GM21737 (cell line): ENCODE measurements around the gene LENG8.
"Not testable (repeated sequence)": the region's sequence is repeated elsewhere in the genome, so short reads cannot be mapped to it uniquely, and the experiment has no call there.

ENCODE experiments used
- ATAC-seq: cut with Tn5 transposase; IDR thresholded peaks from one replicate; pipeline ENCODE4 v1.9.1; 2021; ENCODE audit warnings: mild to moderate bottlenecking, moderate library complexity; ENCODE audit not compliant: unreplicated experiment

Gene LENG8

DNA sequence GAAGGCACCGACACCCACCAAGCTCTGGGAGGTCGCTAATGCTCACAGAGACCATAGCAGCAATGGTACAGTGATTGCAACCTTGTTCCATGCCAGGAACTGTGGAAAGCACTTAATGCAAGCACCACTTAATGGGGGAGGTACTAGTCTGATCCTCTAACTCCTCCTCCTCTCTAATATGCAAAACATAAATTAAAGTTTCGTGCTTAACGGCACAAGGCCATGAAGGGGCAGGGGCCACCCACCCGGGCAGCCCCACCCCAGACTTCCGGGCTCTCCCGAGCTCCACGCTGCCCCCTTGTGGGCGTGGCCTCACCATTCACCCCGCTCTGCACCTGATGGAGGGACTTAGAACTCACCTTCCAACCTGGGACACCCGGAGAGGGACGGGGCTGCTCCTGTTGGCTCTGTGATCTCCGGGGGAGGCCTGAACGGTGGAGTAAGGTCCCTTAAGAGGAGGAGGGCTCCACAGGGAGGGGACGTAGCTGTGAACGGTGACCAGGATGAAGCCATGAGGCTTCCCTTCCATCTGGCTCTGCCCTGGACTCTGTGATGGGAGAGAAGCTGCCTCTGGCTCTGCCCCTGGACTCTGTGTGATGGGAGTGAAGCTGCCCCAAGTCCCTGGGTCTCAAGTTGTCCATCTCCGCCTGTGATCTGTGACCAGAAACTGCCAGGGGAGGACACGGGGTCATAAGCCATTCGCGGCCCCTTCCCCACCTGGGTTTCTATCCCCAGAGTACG, 60.4 kb downstream of the LENG8 start:
- ATAC-seq: not testable (repeated sequence)
